K562 (cell line): ENCODE data around the gene SMG9.

Source experiments
- BACH1 ChIP-seq: fragments of 200-800 bp; sonication (Bioruptor generic); IDR thresholded peaks from 2 replicates; pipeline ENCODE4 v1.6.1; 2016; ENCODE audit warnings: missing genetic modification characterization, missing compliant biosample characterization
- BHLHE40 ChIP-seq: IDR thresholded peaks from 2 replicates; pipeline ENCODE4 v1.6.1; 2011; ENCODE audit warnings: low read length, improper control_type of control experiment
- KDM4B ChIP-seq, 2 experiments: fragments of 450-650 bp in 1 of 2; sonication (generic) in 1 of 2; IDR thresholded peaks; 2 replicates each; pipeline ENCODE4 v1.6.1; 2016 to 2017; ENCODE audit warnings: borderline replicate concordance in 2 of 2, antibody characterized with exemption in 1 of 2, low read depth in 1 of 2, mild to moderate bottlenecking in 1 of 2
- TEAD4 ChIP-seq, 2 experiments: sonication (generic) in 1 of 2; formaldehyde crosslinking in 1 of 2; IDR thresholded peaks; 2 replicates each; pipeline versions ENCODE4 v1.6.1 to v1.8.0; 2012 to 2022; ENCODE audit warnings: borderline replicate concordance in 1 of 2, inconsistent platforms in 1 of 2, low read length in 1 of 2, mild to moderate bottlenecking in 1 of 2, missing genetic modification reagents in 1 of 2
- TF ChIP-seq, protein P1 (sequence below), 3 experiments: IDR thresholded peaks in 2 of 3; conservative IDR thresholded peaks in 1 of 3; 2 replicates each; pipeline ENCODE4 v1.5.1; 2011 to 2012; ENCODE audit warnings: low read length in 3 of 3, mild to moderate bottlenecking in 3 of 3, control low read depth in 2 of 3, improper control_type of control experiment in 1 of 3, inconsistent platforms in 1 of 3, low read depth in 1 of 3, mixed read lengths in 1 of 3, moderate library complexity in 1 of 3; ENCODE audit not compliant: insufficient read depth in 2 of 3
- TF ChIP-seq, protein P2 (sequence below): sonication (generic); formaldehyde crosslinking; IDR thresholded peaks from 2 replicates; pipeline ENCODE4 v1.5.0; 2020; ENCODE audit warnings: missing genetic modification reagents
- TF ChIP-seq, protein P3 (sequence below): fragments of 450-650 bp; IDR thresholded peaks from 2 replicates; pipeline ENCODE4 v1.6.1; 2016; ENCODE audit warnings: mild to moderate bottlenecking
- TF ChIP-seq, protein P4 (sequence below), 2 experiments: fragments of 450-650 bp in 1 of 2; sonication (generic) in 1 of 2; formaldehyde crosslinking; conservative IDR thresholded peaks; 2 replicates each; pipeline versions ENCODE4 v1.4.0 to v1.8.1; 2020 to 2022; ENCODE audit warnings: mild to moderate bottlenecking in 1 of 2, missing genetic modification reagents in 1 of 2

DNA sequence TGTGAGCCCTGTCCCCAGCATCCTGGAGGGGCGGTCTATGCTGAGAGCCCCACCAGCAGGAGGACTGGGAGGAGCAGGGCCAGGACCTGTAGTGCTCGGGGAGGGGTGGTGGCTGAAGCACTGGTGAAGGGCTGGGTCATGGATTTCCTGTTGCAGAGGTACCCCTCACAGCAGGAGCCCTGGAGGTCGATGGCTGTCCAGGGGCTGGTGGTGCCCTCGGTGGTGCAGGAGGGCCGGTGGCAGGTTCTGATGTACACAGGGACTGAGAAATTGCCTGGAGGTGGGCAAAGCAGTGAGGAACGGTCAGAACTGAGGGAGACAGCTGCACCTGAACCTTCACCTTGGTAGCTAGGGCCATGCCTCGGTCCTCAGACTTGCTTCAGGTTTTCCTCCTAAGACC lies 42.8 kb upstream of the SMG9 start:
- TF ChIP-seq, protein P1, sequence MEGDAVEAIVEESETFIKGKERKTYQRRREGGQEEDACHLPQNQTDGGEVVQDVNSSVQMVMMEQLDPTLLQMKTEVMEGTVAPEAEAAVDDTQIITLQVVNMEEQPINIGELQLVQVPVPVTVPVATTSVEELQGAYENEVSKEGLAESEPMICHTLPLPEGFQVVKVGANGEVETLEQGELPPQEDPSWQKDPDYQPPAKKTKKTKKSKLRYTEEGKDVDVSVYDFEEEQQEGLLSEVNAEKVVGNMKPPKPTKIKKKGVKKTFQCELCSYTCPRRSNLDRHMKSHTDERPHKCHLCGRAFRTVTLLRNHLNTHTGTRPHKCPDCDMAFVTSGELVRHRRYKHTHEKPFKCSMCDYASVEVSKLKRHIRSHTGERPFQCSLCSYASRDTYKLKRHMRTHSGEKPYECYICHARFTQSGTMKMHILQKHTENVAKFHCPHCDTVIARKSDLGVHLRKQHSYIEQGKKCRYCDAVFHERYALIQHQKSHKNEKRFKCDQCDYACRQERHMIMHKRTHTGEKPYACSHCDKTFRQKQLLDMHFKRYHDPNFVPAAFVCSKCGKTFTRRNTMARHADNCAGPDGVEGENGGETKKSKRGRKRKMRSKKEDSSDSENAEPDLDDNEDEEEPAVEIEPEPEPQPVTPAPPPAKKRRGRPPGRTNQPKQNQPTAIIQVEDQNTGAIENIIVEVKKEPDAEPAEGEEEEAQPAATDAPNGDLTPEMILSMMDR (IDR thresholded peaks at IDR 0.05 in 2 of 3, conservative IDR thresholded peaks at IDR 0.05 in 1 of 3; ENCODE audit: insufficient read depth in 2 of 3, low read depth in 1 of 3, low read length in 3 of 3) = no peak
- TF ChIP-seq BACH1 (tag) (no peak), BHLHE40 (no peak), KDM4B (IDR thresholded peaks at IDR 0.05; ENCODE audit: borderline replicate concordance in 2 of 2, low read depth in 1 of 2) (no peak), TEAD4 (IDR thresholded peaks at IDR 0.05; ENCODE audit: low read length) (no peak), TEAD4 (CRISPR knock-in tag; IDR thresholded peaks at IDR 0.05; ENCODE audit: borderline replicate concordance) (no peak)
- TF ChIP-seq, protein P2, sequence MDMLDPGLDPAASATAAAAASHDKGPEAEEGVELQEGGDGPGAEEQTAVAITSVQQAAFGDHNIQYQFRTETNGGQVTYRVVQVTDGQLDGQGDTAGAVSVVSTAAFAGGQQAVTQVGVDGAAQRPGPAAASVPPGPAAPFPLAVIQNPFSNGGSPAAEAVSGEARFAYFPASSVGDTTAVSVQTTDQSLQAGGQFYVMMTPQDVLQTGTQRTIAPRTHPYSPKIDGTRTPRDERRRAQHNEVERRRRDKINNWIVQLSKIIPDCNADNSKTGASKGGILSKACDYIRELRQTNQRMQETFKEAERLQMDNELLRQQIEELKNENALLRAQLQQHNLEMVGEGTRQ (CRISPR knock-in tag) = no peak
- TF ChIP-seq, protein P3, sequence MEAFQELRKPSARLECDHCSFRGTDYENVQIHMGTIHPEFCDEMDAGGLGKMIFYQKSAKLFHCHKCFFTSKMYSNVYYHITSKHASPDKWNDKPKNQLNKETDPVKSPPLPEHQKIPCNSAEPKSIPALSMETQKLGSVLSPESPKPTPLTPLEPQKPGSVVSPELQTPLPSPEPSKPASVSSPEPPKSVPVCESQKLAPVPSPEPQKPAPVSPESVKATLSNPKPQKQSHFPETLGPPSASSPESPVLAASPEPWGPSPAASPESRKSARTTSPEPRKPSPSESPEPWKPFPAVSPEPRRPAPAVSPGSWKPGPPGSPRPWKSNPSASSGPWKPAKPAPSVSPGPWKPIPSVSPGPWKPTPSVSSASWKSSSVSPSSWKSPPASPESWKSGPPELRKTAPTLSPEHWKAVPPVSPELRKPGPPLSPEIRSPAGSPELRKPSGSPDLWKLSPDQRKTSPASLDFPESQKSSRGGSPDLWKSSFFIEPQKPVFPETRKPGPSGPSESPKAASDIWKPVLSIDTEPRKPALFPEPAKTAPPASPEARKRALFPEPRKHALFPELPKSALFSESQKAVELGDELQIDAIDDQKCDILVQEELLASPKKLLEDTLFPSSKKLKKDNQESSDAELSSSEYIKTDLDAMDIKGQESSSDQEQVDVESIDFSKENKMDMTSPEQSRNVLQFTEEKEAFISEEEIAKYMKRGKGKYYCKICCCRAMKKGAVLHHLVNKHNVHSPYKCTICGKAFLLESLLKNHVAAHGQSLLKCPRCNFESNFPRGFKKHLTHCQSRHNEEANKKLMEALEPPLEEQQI = no peak
- TF ChIP-seq, protein P4, sequence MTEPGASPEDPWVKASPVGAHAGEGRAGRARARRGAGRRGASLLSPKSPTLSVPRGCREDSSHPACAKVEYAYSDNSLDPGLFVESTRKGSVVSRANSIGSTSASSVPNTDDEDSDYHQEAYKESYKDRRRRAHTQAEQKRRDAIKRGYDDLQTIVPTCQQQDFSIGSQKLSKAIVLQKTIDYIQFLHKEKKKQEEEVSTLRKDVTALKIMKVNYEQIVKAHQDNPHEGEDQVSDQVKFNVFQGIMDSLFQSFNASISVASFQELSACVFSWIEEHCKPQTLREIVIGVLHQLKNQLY (CRISPR knock-in tag; conservative IDR thresholded peaks at IDR 0.05) = no peak
